Renal cortex interstitium (tissue), 15 donors: Measurements from ENCODE around the gene TFPT. TPM values are rescaled to one million over a fixed set of nuclear protein-coding genes. Genes with fewer than 3 reads are reported as not detected.

Experiments
- DNase-seq, 11 donors: peaks; one replicate each; pipeline ENCODE4 v3.0.0-alpha.2; 2013; ENCODE audit warnings: low read depth in 9 of 11, low spot score in 4 of 11; ENCODE audit errors: extremely low read depth in 1 of 11
- long read RNA-seq, 16 experiments: transcript quantifications; one replicate each; lab custom pipeline, GENCODE V29; 2026
- polyA plus RNA-seq, 3 donors: library from polyadenylated mRNA; unstranded; fragments of 120-200 nt; gene quantifications; one replicate each; pipeline ENCODE4 v1.2.1, GENCODE V29; 2013; ENCODE audit not compliant: insufficient read length in 3 of 3

TFPT gene
- 10 to 100 TPM; 12.0 to 19.3 (median 18.8) TPM for polyA plus RNA-seq
- long read RNA-seq, donor 1, transcript TFPT-203 (6 exons, 1,205 nt): major isoform, 5 of 5 reads
- long read RNA-seq, donor 1, partial matches to known transcripts: 0 of 5 reads
- long read RNA-seq, donor 1, other reads (novel, unspliced or antisense): 0 of 5 reads
- long read RNA-seq, donor 2, partial matches to known transcripts: 31 of 35 reads
- long read RNA-seq, donor 2, other reads (novel, unspliced or antisense): 0 of 35 reads
- long read RNA-seq, donor 3, transcript TFPT-203 (6 exons, 1,205 nt): major isoform, 12 of 12 reads
- long read RNA-seq, donor 3, partial matches to known transcripts: 0 of 12 reads
- long read RNA-seq, donor 3, other reads (novel, unspliced or antisense): 0 of 12 reads
- long read RNA-seq, donor 4, transcript TFPT-203 (6 exons, 1,205 nt): major isoform, 10 of 10 reads
- long read RNA-seq, donor 4, partial matches to known transcripts: 0 of 10 reads
- long read RNA-seq, donor 4, other reads (novel, unspliced or antisense): 0 of 10 reads
- long read RNA-seq, donor 5, transcript TFPT-203 (6 exons, 1,205 nt): major isoform, 8 of 16 reads
- long read RNA-seq, donor 5, partial matches to known transcripts: 7 of 16 reads
- long read RNA-seq, donor 5, other reads (novel, unspliced or antisense): 0 of 16 reads
- long read RNA-seq, donor 6, partial matches to known transcripts: 0 of 4 reads
- long read RNA-seq, donor 6, other reads (novel, unspliced or antisense): 0 of 4 reads
- long read RNA-seq, donor 7, transcript TFPT-203 (6 exons, 1,205 nt): major isoform, 11 of 71 reads
- long read RNA-seq, donor 7, partial matches to known transcripts: 52 of 71 reads
- long read RNA-seq, donor 7, other reads (novel, unspliced or antisense): 8 of 71 reads
- long read RNA-seq, donor 8, transcript TFPT-203 (6 exons, 1,205 nt): major isoform, 10 of 15 reads
- long read RNA-seq, donor 8, partial matches to known transcripts: 5 of 15 reads
- long read RNA-seq, donor 8, other reads (novel, unspliced or antisense): 0 of 15 reads
- long read RNA-seq, donor 9, transcript TFPT-203 (6 exons, 1,205 nt): major isoform, 5 of 5 reads
- long read RNA-seq, donor 9, partial matches to known transcripts: 0 of 5 reads
- long read RNA-seq, donor 9, other reads (novel, unspliced or antisense): 0 of 5 reads
- long read RNA-seq, donor 10, transcript TFPT-203 (6 exons, 1,205 nt): major isoform, 6 of 6 reads
- long read RNA-seq, donor 10, partial matches to known transcripts: 0 of 6 reads
- long read RNA-seq, donor 10, other reads (novel, unspliced or antisense): 0 of 6 reads
- long read RNA-seq, donor 11, partial matches to known transcripts: 0 of 1 reads
- long read RNA-seq, donor 11, other reads (novel, unspliced or antisense): 0 of 1 reads
- long read RNA-seq, donor 12, transcript TFPT-203 (6 exons, 1,205 nt): major isoform, 6 of 6 reads
- long read RNA-seq, donor 12, partial matches to known transcripts: 0 of 6 reads
- long read RNA-seq, donor 12, other reads (novel, unspliced or antisense): 0 of 6 reads
- long read RNA-seq, donor 13, partial matches to known transcripts: 0 of 5 reads
- long read RNA-seq, donor 13, other reads (novel, unspliced or antisense): 0 of 5 reads
- long read RNA-seq, donor 14, transcript TFPT-203 (6 exons, 1,205 nt): major isoform, 9 of 10 reads
- long read RNA-seq, donor 14, partial matches to known transcripts: 0 of 10 reads
- long read RNA-seq, donor 14, other reads (novel, unspliced or antisense): 0 of 10 reads
- long read RNA-seq, donor 15, transcript TFPT-203 (6 exons, 1,205 nt): major isoform, 5 of 5 reads
- long read RNA-seq, donor 15, partial matches to known transcripts: 0 of 5 reads
- long read RNA-seq, donor 15, other reads (novel, unspliced or antisense): 0 of 5 reads
- long read RNA-seq, donor 16, transcript TFPT-203 (6 exons, 1,205 nt): major isoform, 13 of 194 reads
- long read RNA-seq, donor 16, partial matches to known transcripts: 132 of 194 reads
- long read RNA-seq, donor 16, other reads (novel, unspliced or antisense): 47 of 194 reads

GRCh38 chr19:54115109-54116063 is at the start of gene TFPT, which contains the start of gene PRPF31:
Gene TFPT, minus strand, starts transcription at chr19:54115657. Its CDS starts 388 bp downstream, at chr19:54115269.
Gene PRPF31, plus strand, starts transcription at chr19:54115754. Its CDS starts 2,525 bp downstream, at chr19:54118279.
- DNase-seq: peak; percentile 96 to 99 (median 98)

GRCh38 chr19:54165222-54165621 is 49.8 kb upstream of the TFPT start:
- DNase-seq: no peak

GRCh38 chr19:54164369-54165068 is 49.1 kb upstream of the TFPT start:
- DNase-seq: no peak

- no peak for DNase-seq
Observed at GRCh38 chr19:54162884-54163283, 47.4 kb upstream of the TFPT start.

- peak in 4 of 11 donors; percentile 44 to 74 (median 52) for DNase-seq
Observed at GRCh38 chr19:54162241-54162805, 46.9 kb upstream of the TFPT start.

GRCh38 chr19:54160854-54161253 is 45.4 kb upstream of the TFPT start:
- no peak for DNase-seq

GRCh38 chr19:54160182-54160811 is 44.8 kb upstream of the TFPT start:
- no peak for DNase-seq

GRCh38 chr19:54159352-54160181 is 44.1 kb upstream of the TFPT start, which contains the start of gene LENG1:
Gene LENG1, minus strand, starts transcription at chr19:54159721. Its CDS starts 26 bp downstream, at chr19:54159695.
- peak; percentile 98 to 100 (median 100) for DNase-seq

- DNase-seq: no peak
Observed at GRCh38 chr19:54158812-54159351, 43.4 kb upstream of the TFPT start.

GRCh38 chr19:54156953-54157352 is 41.5 kb upstream of the TFPT start:
- no peak for DNase-seq

GRCh38 chr19:54156490-54156889 is 41.0 kb upstream of the TFPT start:
- no peak for DNase-seq

GRCh38 chr19:54155694-54156093 is 40.2 kb upstream of the TFPT start:
- no peak for DNase-seq

GRCh38 chr19:54154603-54155345 is 39.3 kb upstream of the TFPT start:
- DNase-seq: no peak
